Parathyroid adenoma (tissue), 2 donors: Measurements from ENCODE around the gene NKAP.

Source experiments
- H2AFZ ChIP-seq: fragments of 300-600 bp; sonication (generic); one replicate; pipeline ENCODE4 v1.7.0; 2017; ENCODE audit warnings: antibody characterized with exemption, mild to moderate bottlenecking
- H3K27ac ChIP-seq: fragments of 300-600 bp; sonication (generic); one replicate; pipeline ENCODE4 v1.7.0; 2017
- H3K27me3 ChIP-seq: fragments of 300-600 bp; sonication (generic); one replicate; pipeline ENCODE4 v1.7.0; 2017; ENCODE audit warnings: low read length; ENCODE audit not compliant: control insufficient read depth, insufficient read depth
- H3K36me3 ChIP-seq: fragments of 300-600 bp; sonication (generic); one replicate; pipeline ENCODE4 v1.7.0; 2017; ENCODE audit warnings: low read length; ENCODE audit not compliant: control insufficient read depth, insufficient read depth
- H3K4me1 ChIP-seq: fragments of 300-600 bp; sonication (generic); one replicate; pipeline ENCODE4 v1.7.0; 2017; ENCODE audit warnings: control low read depth
- H3K4me2 ChIP-seq: fragments of 300-600 bp; sonication (generic); one replicate; pipeline ENCODE4 v1.7.0; 2017; ENCODE audit warnings: low read length
- H3K4me3 ChIP-seq: fragments of 300-600 bp; sonication (generic); one replicate; pipeline ENCODE4 v1.7.0; 2017; ENCODE audit warnings: low read depth, low read length
- H3K79me2 ChIP-seq: fragments of 300-600 bp; sonication (generic); one replicate; pipeline ENCODE4 v1.7.0; 2017; ENCODE audit warnings: control low read depth
- H3K9ac ChIP-seq: fragments of 300-600 bp; sonication (generic); one replicate; pipeline ENCODE4 v1.7.0; 2017; ENCODE audit warnings: mild to moderate bottlenecking
- H3K9me3 ChIP-seq: fragments of 300-600 bp; sonication (generic); one replicate; pipeline ENCODE4 v1.7.0; 2017; ENCODE audit warnings: low read length; ENCODE audit not compliant: control insufficient read depth
- TF ChIP-seq, protein P1 (sequence below): fragments of 300-600 bp; sonication (generic); IDR thresholded peaks from one replicate; pipeline ENCODE4 v1.7.0; 2017; ENCODE audit warnings: antibody characterized with exemption, mild to moderate bottlenecking
- donor health status: primary hyperparathyroidism.

The NKAP gene

DNA sequence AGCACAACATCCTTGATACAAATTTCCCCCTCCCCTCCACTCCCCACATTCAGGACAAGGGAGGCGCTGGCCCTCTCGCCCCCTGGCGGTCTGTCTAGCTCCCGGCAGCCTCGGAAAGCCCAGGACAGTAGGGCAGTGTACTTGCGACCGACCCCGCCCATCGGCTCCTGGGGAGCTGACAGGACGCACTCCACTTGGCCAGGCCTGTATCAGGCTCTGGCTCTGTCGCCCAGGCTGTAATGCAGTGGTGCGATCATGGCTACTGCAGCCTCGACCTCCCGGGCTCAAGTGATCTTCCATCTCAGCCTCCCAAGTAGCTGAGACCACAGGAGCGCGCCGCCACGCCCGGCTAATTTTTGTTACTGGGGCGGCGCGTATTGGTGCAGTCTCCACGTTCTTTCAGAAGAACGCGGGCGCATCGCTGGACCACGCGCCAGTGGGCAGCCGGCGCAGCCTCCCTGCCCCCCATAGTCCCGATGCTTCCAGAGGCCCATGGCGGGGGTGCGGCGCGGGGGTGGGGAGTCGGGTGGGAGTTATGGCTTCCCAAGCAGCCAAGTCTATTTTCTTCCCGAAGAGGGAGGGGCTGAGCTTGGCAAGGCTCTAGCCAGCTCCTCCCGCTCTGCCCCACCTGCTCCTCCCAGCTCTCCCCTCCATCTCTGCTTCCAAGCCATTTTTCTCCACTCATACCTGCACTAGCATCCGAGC, 55.7 kb downstream of the NKAP start:
- Histone ChIP-seq H3K4me2 (peak overlapping the region; percentile 53), H3K9me3 (no peaks in the 10 kb centered on the region), H3K4me3 (no peak overlapping the region), H3K27ac (no peak overlapping the region), H3K9ac (no peak overlapping the region), H3K27me3 (no peaks in the 10 kb centered on the region), H2AFZ (peak overlapping the region; percentile 86), H3K4me1 (no peaks in the 10 kb centered on the region), H3K36me3 (no peaks in the 10 kb centered on the region), H3K79me2 (no peaks in the 10 kb centered on the region)
- TF ChIP-seq, protein P1, sequence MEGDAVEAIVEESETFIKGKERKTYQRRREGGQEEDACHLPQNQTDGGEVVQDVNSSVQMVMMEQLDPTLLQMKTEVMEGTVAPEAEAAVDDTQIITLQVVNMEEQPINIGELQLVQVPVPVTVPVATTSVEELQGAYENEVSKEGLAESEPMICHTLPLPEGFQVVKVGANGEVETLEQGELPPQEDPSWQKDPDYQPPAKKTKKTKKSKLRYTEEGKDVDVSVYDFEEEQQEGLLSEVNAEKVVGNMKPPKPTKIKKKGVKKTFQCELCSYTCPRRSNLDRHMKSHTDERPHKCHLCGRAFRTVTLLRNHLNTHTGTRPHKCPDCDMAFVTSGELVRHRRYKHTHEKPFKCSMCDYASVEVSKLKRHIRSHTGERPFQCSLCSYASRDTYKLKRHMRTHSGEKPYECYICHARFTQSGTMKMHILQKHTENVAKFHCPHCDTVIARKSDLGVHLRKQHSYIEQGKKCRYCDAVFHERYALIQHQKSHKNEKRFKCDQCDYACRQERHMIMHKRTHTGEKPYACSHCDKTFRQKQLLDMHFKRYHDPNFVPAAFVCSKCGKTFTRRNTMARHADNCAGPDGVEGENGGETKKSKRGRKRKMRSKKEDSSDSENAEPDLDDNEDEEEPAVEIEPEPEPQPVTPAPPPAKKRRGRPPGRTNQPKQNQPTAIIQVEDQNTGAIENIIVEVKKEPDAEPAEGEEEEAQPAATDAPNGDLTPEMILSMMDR = peak; percentile 36

DNA sequence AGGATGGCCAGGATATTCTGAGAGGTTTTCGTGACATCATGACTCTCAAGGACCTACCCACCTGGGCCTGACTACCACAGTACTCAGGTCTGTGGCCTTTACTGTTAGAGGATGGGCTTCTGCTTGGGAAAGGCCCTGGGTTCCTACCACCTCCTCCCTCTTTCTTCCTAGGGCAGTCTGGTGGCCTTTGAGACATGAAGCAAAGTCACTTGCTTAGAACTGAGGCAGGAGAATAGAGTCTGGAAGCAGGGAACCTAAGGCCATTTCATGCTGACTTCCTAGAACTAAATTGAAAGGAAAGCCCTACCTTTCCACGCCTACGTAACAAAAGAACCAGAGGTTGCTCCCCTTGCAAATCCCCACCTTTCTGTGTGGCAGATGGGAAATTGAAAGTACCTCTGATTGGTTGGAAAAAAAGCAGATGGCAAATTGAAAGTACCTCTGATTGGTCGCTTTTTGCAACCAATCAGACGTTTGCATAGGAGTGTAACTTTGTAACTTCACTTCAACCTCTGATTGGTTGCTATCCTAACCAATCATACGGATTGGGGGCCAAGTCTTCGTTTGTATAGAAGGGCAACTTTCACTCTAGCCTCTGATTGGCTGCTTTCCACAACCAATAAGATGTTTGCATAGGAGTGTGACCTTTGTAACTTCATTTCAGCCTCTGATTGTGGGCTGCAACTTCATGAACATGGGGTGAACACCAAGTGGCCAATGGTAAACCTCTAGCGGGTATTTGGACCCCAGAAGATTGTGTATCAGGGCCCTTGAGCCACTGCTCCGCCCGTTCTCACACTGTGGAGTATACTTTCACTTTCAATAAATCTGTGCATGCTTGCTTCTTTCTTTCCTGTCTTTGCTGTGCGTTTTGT, 57.8 kb downstream of the NKAP start:
- H3K36me3 ChIP-seq = no peaks in the 10 kb centered on the region
- no peak overlapping the region for H3K4me3 ChIP-seq
- no peaks in the 10 kb centered on the region for H3K4me1 ChIP-seq
- no peaks in the 10 kb centered on the region for H3K27me3 ChIP-seq
- TF ChIP-seq, protein P1 = no peak
- no peak overlapping the region for H2AFZ ChIP-seq
- no peaks in the 10 kb centered on the region for H3K9me3 ChIP-seq
- H3K4me2 ChIP-seq = no peak overlapping the region
- no peak overlapping the region for H3K9ac ChIP-seq
- H3K27ac ChIP-seq = no peak overlapping the region
- no peaks in the 10 kb centered on the region for H3K79me2 ChIP-seq

DNA sequence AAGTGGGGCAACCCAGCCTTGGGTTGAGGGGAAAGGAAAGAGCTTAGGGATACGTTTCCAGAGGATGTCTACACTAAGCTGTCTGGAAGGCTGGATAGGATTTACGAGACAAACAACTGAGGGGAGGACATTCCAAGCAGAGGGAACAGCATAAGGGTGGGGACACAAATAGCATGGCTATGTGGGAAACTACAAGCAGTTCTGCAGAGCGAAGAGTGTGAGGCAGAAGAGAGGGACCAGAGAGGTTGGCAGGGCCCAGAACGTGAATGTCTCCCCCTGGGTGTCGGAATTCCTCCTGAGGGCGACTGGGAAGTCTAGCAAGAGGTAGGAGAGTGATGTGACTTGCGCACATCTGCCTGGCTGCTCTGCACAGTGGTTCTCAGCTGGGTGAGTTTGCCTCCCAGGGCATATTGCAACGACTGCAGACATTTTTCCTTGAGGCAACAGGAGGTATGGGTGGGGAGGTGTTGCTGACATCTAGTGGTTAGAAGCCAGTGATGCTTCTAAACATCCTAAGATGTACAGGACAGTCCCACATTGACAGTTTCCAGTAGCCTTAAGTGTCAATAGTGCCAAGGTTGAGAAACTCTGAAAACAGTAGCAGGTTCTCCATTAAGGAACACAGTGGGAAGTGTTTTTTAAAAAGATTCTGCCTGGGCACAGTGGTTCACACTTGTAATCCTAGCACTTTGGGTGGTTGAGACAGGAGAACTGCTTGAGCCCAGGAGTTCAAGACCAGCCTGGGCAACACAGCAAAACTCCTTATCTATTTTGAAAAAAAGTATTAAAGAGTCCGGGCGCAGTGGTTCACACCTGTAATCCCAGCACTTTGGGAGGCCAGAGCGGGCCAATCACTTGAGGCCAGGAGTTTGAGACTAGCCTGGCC, 62.8 kb downstream of the NKAP start:
- Histone ChIP-seq H3K4me1 (no peaks in the 10 kb centered on the region), H3K4me2 (no peak overlapping the region), H3K36me3 (no peaks in the 10 kb centered on the region), H3K9ac (no peak overlapping the region), H3K4me3 (no peak overlapping the region), H2AFZ (no peak overlapping the region), H3K9me3 (no peaks in the 10 kb centered on the region), H3K27me3 (no peaks in the 10 kb centered on the region), H3K27ac (no peak overlapping the region), H3K79me2 (no peaks in the 10 kb centered on the region)
- TF ChIP-seq, protein P1 = peak; percentile 42

DNA sequence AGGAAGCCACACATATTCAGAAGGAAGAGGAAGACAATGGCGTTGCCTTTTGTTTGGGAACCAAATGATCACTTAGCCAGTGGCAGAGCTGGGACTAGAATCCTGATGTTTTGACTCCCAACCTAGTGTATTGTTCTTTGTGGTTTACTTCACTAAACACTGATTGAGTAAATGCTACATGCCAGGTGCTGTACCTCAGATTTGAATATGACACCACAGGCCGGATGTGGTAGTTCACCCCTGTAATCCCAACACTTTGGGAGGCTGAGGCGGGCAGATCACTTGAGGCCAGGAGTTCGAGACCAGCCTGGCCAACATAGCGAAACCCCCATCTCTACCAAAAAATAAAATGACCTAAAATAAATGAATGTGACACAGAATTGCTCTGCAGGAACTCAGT, 63.5 kb downstream of the NKAP start:
- no peaks in the 10 kb centered on the region for H3K27me3 ChIP-seq
- H3K79me2 ChIP-seq = no peaks in the 10 kb centered on the region
- H3K9me3 ChIP-seq = no peaks in the 10 kb centered on the region
- TF ChIP-seq, protein P1 = no peak
- no peak overlapping the region for H3K4me3 ChIP-seq
- no peaks in the 10 kb centered on the region for H3K4me1 ChIP-seq
- no peak overlapping the region for H3K9ac ChIP-seq
- no peak overlapping the region for H3K27ac ChIP-seq
- no peak overlapping the region for H3K4me2 ChIP-seq
- no peaks in the 10 kb centered on the region for H3K36me3 ChIP-seq
- H2AFZ ChIP-seq = no peak overlapping the region
